ENCODE results near the gene DNM3.
A peak's percentile ranks its signal among the peaks of the same experiment; 100 is the strongest.
"Not testable (repeated sequence)": the region's sequence is repeated elsewhere in the genome, so short reads cannot be mapped to it uniquely, and the experiment has no call there.

The DNM3 gene

DNA sequence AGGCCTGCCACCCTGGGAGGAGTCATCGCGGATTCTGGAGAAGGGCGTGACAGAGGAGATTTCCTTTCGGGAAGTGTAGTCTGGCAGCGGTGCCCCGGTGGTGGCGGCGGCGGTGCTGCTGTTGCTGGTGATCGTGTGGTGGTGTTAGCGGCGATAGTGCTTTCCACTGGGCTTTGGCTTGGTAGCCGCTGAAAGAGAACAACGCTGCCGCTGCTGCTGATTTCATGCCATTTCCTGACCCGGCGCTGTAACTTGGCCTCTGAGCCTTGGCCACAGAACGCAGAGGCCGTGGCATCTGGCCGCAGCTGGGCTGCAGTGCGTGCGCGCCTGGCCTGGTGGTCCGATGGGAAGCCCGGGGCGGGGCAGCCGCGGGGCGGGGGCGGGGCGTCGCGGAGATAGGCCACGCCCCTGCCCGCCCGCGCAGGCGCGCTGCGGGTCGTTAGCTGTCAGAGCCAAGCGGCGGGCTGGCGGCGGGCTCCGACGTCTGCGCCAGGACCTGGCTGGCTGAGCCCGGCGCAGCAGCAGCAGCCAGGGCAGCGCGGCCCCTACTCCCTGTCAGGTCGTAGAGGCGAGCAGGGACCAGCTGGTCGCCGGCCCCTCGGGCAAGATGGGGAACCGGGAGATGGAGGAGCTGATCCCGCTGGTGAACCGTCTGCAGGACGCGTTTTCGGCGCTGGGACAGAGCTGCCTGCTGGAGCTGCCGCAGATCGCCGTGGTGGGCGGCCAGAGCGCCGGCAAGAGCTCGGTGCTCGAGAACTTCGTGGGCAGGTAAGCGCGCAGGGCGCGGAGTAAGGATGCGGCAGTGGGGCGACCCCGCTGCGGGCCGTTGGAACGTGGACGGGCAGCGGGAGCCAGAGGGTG, at the start of gene DNM3:
DNM3 (plus strand) TSS at position 449 of the 861 bp plus-strand sequence; CDS start at position 608, 159 bp downstream.
- Histone ChIP-seq H3K4me3 (peak within 1 kb of the TSS; percentile 61), H3K27me3 (ENCODE audit: low read depth) (peaks cover 6% of the 10 kb centered on the region), H3K9me3 (no peaks in the 10 kb centered on the region), H3K36me3 (replicated peaks) (no peaks in the 10 kb centered on the region), H3K4me1 (peaks cover 5% of the 10 kb centered on the region; the same call in 1 of the 2 replicates)
- in situ Hi-C loops (cut with MboI; ENCODE audit: low sequenced_read_pairs) = no loop called here
- DNase-seq (ENCODE audit: low spot score in 2 of 2) = peak; percentile 66 to 81

DNA sequence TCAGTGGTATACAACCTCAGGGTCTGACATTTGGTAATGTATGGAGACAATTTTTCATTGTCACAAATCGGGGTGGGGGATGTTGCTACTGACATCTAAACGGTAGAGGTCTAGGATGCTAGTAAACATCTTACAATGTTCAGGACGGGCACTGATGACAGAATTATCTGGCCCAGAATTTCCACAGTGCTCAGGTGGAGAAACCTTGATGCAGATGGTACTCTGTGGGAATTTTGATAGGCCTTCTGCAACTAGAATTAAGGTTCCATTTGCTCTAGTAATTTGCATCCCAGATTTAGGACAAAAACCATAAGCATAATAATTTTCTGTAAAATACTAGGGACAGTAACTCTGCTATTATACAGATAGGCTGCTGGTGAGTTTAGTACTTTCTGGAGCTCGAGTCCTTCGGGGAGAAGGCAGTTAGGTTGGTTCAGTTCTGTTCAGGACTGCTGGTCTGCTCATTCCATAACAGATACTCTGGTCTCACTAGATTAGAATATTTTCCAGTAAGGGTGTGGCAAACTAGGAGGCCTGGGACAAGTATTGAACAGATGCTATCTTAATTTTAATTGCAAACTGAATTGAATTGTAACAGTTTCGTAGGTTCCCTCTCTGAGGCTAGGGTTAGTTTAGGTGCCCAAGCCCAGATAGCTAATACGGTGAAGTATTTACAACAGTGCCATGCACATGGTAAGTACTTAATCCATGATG, 48.5 kb upstream of the DNM3 start:
- no peak overlapping the region for H3K4me3 ChIP-seq
- H3K9me3 ChIP-seq = no peaks in the 10 kb centered on the region
- in situ Hi-C loops (cut with MboI; ENCODE audit: low sequenced_read_pairs) = no loop called here
- H3K36me3 ChIP-seq (replicated peaks) = peaks cover 96% of the 10 kb centered on the region
- no peaks in the 10 kb centered on the region for H3K4me1 ChIP-seq
- no peak for DNase-seq (ENCODE audit: low spot score in 2 of 2)
- no peaks in the 10 kb centered on the region for H3K27me3 ChIP-seq (ENCODE audit: low read depth)

DNA sequence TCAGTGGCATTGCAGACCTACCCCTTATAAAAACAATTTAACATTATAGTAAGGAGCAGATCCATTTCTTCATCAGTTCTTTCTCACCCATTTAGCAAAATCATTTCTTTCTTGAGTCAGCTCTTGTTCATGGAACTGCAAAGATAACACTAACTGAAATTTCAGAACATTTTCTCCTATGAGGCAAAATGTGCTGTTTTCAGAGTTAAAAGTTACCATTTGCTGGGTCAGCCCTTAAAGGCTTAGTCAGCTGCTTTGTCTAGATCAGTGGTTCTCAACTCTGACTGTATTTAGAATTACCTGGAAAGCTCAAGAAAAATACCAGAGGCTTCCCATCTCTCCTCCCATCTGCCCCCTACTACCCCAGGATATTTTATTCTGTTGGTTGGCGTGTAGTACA, 47.7 kb upstream of the DNM3 start:
- Histone ChIP-seq H3K4me1 (no peaks in the 10 kb centered on the region), H3K36me3 (replicated peaks) (peaks cover 88% of the 10 kb centered on the region), H3K27me3 (ENCODE audit: low read depth) (no peaks in the 10 kb centered on the region), H3K9me3 (no peaks in the 10 kb centered on the region), H3K4me3 (no peak overlapping the region)
- in situ Hi-C loops (cut with MboI; ENCODE audit: low sequenced_read_pairs) = no loop called here
- DNase-seq (ENCODE audit: low spot score in 2 of 2) = no peak

DNA sequence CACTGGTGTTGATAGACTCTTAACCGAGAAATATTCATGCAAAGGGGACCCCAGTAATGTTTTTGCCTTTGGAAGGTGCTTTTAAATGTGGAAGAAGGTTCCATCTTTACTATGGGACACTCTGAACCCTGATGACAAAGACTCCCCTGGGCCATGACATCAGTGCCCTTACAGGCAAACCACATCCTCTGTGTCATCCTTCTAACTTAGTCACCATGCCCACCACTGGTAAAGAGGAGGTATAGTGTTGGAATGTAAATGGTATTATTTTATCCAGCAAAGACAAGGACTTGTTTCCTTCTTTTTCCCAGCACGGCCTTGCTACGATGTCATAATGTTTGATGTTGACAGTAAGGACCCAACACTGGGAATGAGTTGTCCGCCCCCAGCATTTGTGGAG, 47.2 kb upstream of the DNM3 start:
- H3K36me3 ChIP-seq (replicated peaks) = peaks cover 84% of the 10 kb centered on the region
- DNase-seq (ENCODE audit: low spot score in 2 of 2) = no peak
- H3K4me3 ChIP-seq = no peak overlapping the region
- H3K27me3 ChIP-seq (ENCODE audit: low read depth) = no peaks in the 10 kb centered on the region
- H3K9me3 ChIP-seq = no peaks in the 10 kb centered on the region
- H3K4me1 ChIP-seq = no peaks in the 10 kb centered on the region
- in situ Hi-C loops (cut with MboI; ENCODE audit: low sequenced_read_pairs) = no loop called here

DNA sequence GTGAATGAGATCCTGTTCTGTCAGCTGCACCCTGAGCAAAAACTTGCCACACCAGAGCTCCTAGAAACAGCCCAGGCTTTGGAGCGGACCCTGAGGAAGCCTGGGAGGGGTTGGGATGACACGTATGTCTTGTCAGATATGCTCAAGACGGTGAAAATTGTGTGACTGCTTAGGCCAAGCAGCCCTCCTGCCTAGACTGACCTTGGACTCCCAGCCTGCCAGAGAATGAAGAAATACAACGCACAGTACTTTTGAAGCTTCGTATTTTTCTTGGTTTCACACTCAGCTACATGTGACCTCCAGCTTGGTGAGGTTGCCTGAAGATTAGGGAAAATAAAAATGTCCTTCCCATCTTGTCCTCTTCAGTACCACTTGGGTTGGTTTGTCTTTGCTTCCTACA, 44.7 kb upstream of the DNM3 start:
- no peaks in the 10 kb centered on the region for H3K27me3 ChIP-seq (ENCODE audit: low read depth)
- in situ Hi-C loops (cut with MboI; ENCODE audit: low sequenced_read_pairs) = no loop called here
- no peak for DNase-seq (ENCODE audit: low spot score in 2 of 2)
- no peaks in the 10 kb centered on the region for H3K9me3 ChIP-seq
- no peak overlapping the region for H3K4me3 ChIP-seq
- no peaks in the 10 kb centered on the region; the same call in 1 of the 2 replicates for H3K4me1 ChIP-seq
- peaks cover 61% of the 10 kb centered on the region for H3K36me3 ChIP-seq (replicated peaks)

DNA sequence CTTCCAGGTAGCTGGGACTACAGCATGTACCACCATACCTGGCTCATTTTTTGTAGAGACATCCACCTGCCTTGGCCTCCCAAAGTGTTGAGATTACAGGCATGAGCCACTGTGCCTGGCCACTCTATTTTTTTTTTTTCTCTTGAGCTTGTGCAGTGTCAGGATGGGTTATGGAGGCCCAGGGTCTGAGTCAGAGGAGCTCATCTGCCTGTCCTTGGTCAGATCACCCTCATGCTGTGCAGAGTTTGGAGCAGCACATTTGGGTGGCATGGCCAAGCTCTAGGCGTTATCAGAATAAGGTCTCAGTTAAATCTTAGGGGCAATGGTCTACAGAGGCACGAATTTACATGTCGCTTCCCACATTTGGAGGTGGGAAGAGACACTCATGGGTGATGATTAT, 43.0 kb upstream of the DNM3 start:
- in situ Hi-C loops (cut with MboI; ENCODE audit: low sequenced_read_pairs) = no loop called here
- peaks cover 45% of the 10 kb centered on the region for H3K36me3 ChIP-seq (replicated peaks)
- no peak for DNase-seq (ENCODE audit: low spot score in 2 of 2)
- no peaks in the 10 kb centered on the region for H3K9me3 ChIP-seq
- no peak overlapping the region for H3K4me3 ChIP-seq
- no peaks in the 10 kb centered on the region; the same call in 1 of the 2 replicates for H3K4me1 ChIP-seq
- H3K27me3 ChIP-seq (ENCODE audit: low read depth) = no peaks in the 10 kb centered on the region

DNA sequence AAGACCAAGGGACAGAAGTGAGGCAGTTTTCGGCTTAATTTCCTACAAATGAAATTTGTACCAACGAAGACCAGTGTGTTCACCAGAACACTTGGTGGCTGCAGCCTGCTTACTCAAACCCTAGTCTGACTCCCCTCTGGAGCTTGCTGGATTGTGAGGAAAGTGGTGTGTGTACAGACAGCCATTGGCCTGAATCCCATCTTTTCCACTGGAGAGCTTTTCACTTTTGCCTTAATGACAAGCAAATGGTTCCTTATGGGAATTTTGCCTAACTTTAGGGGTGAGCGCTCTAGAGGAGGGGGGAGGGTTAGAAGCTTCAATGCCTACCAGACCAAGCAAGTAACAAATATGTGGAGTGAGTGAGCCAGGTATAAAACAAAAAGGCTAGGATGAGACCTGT, 42.5 kb upstream of the DNM3 start:
- in situ Hi-C loops (cut with MboI; ENCODE audit: low sequenced_read_pairs) = no loop called here
- no peak for DNase-seq (ENCODE audit: low spot score in 2 of 2)
- H3K4me1 ChIP-seq = no peaks in the 10 kb centered on the region; the same call in 1 of the 2 replicates
- no peaks in the 10 kb centered on the region for H3K27me3 ChIP-seq (ENCODE audit: low read depth)
- H3K9me3 ChIP-seq = no peaks in the 10 kb centered on the region
- H3K4me3 ChIP-seq = no peak overlapping the region
- peaks cover 40% of the 10 kb centered on the region for H3K36me3 ChIP-seq (replicated peaks)

DNA sequence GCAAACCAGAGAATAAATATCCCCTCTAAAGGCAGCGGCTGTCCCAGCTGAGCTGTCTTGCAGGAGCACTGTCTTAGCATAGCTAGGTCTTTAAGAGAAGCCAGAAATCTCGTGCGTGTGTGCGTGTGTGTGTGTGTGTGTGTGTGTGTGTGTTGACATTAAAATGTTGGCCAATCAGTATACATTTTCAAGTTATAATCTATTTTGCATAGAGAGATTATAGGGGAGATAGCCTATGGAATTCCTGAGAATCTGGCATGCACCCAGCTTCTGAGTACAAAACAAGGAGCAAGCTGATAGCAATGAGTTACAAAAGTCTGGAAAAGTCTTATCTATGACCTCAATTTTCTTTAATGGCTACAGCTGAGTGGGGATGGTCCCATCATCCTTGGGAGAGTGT, 42.1 kb upstream of the DNM3 start:
- Histone ChIP-seq H3K27me3 (ENCODE audit: low read depth) (no peaks in the 10 kb centered on the region), H3K9me3 (no peaks in the 10 kb centered on the region), H3K4me1 (no peaks in the 10 kb centered on the region; the same call in 1 of the 2 replicates), H3K36me3 (replicated peaks) (peaks cover 36% of the 10 kb centered on the region), H3K4me3 (no peak overlapping the region)
- in situ Hi-C loops (cut with MboI; ENCODE audit: low sequenced_read_pairs) = no loop called here
- DNase-seq (ENCODE audit: low spot score in 2 of 2) = no peak

DNA sequence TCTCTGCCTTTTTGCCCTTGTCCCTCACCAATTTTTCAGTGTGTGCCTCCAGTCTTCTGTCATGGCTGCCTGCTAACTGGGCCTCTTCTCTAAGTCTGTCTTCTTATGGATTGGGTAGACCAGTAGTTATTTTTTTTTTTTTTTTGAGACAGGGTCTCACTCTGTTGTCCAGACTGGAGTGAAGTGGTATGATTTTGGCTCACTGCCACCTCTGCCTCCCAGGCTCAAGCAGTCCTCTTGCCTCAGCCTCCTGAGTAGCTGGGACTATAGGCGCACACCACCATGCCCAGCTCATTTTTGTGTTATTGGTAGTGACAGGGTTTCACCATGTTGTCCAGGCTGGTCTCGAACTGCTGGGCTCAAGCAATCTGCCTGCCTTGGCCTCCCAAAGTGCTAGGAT, 41.6 kb upstream of the DNM3 start:
- peaks cover 31% of the 10 kb centered on the region for H3K36me3 ChIP-seq (replicated peaks)
- H3K27me3 ChIP-seq (ENCODE audit: low read depth); H3K4me3 ChIP-seq; H3K9me3 ChIP-seq; DNase-seq (ENCODE audit: low spot score in 2 of 2); H3K4me1 ChIP-seq: not testable (repeated sequence)
- in situ Hi-C loops (cut with MboI; ENCODE audit: low sequenced_read_pairs) = loop anchor here (10.0 kb wide), 1 partner anchor 185 kb away; no protein-coding TSS in a partner anchor

DNA sequence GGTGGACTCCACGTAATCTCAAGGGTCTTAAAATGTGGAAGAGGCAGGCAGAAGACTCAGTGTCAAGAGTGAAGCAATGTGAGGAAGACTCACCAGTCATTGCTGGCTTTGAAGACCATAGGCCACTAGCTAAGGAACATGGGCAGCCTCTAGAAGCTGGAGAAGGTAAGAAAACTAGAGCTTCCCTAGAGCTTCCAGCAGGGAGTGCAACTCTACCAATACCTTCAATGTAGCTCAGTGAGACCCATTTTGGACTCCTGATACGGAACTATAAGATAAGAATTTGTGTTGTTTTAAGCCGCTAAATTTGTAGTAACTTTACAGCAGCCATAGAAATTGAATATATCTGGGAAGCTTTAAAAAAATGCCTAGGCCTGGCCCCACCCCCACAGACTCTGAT, 41.0 kb upstream of the DNM3 start:
- Histone ChIP-seq H3K9me3 (no peaks in the 10 kb centered on the region), H3K4me1 (no peaks in the 10 kb centered on the region; the same call in 1 of the 2 replicates), H3K36me3 (replicated peaks) (peaks cover 25% of the 10 kb centered on the region), H3K4me3 (no peak overlapping the region), H3K27me3 (ENCODE audit: low read depth) (no peaks in the 10 kb centered on the region)
- DNase-seq (ENCODE audit: low spot score in 2 of 2) = no peak
- in situ Hi-C loops (cut with MboI; ENCODE audit: low sequenced_read_pairs) = loop anchor here (10.0 kb wide), 1 partner anchor 184 kb away; no protein-coding TSS in a partner anchor

DNA sequence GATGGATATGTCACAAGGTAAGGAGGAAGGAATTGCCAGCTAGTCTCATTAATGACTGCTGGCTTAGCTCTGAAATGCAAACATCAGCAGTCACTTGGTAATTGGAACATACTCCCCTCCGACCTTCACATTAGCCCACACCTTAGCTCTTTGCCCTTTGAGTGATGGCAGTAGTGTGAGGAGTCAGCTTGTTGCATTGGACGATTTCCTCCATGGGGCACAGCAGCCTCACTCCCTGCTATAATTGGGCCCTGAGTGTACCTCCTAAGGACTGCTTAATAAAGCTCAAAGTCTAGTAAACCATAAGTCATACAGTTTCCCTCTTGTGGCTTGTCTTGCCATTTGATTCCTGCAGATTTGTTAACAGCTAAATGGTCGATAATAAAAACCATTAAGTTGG, 40.4 kb upstream of the DNM3 start:
- Histone ChIP-seq H3K4me1 (no peaks in the 10 kb centered on the region; the same call in 1 of the 2 replicates), H3K9me3 (no peaks in the 10 kb centered on the region), H3K4me3 (no peak overlapping the region), H3K27me3 (ENCODE audit: low read depth) (no peaks in the 10 kb centered on the region), H3K36me3 (replicated peaks) (peaks cover 20% of the 10 kb centered on the region)
- DNase-seq (ENCODE audit: low spot score in 2 of 2) = no peak
- in situ Hi-C loops (cut with MboI; ENCODE audit: low sequenced_read_pairs) = loop anchor here (10.0 kb wide), 1 partner anchor 184 kb away; no protein-coding TSS in a partner anchor

DNA sequence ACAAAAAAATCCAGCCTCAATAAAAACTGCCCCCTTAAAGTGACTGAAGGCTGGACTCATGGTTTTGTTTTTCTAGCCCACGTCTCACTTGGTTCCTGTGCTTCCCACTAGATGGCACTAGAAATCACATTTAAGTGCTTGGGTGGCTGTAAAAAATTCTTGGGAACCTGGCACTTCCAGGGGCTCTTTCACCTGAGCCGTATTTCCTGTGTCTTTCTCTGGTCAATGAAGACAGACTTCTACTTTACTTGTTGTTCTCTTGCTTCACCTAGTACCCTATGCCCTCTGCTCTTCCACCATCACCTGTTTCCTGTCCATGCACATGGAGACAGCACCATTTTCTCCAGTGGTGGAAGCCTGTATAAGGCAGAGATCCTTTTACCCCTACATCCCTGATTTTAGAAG, 39.8 kb upstream of the DNM3 start:
- in situ Hi-C loops (cut with MboI; ENCODE audit: low sequenced_read_pairs) = loop anchor here (10.0 kb wide), 1 partner anchor 183 kb away; no protein-coding TSS in a partner anchor
- H3K9me3 ChIP-seq = no peaks in the 10 kb centered on the region
- no peak overlapping the region for H3K4me3 ChIP-seq
- H3K27me3 ChIP-seq (ENCODE audit: low read depth) = no peaks in the 10 kb centered on the region
- DNase-seq (ENCODE audit: low spot score in 2 of 2) = peak; percentile 51 to 68
- H3K36me3 ChIP-seq (replicated peaks) = peaks cover 13% of the 10 kb centered on the region
- no peaks in the 10 kb centered on the region; the same call in 1 of the 2 replicates for H3K4me1 ChIP-seq

DNA sequence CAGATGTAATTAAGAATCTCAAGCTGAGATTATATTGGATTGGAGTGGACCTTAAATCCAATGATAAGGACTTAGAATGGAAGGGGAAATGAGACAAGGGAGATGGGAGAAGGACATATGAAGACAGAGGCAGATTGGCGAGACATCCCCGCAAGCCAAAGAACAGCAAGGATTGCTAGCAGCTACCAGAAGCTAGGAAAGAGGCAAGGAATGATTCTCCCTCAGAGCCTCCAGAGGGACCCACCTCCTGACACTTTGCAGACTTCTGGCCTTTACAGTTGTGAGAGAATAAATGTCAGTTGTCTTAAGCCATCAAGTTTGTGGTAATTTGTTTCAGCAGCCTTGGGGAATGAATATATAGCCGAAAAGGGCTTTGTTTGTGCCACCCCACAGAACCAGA, 39.1 kb upstream of the DNM3 start:
- in situ Hi-C loops (cut with MboI; ENCODE audit: low sequenced_read_pairs) = loop anchor here (10.0 kb wide), 1 partner anchor 183 kb away; no protein-coding TSS in a partner anchor
- Histone ChIP-seq H3K27me3 (ENCODE audit: low read depth) (no peaks in the 10 kb centered on the region), H3K4me1 (no peaks in the 10 kb centered on the region; the same call in 1 of the 2 replicates), H3K4me3 (no peak overlapping the region), H3K9me3 (no peaks in the 10 kb centered on the region), H3K36me3 (replicated peaks) (peaks cover 6% of the 10 kb centered on the region; the same call in 1 of the 2 replicates)
- no peak for DNase-seq (ENCODE audit: low spot score in 2 of 2)

DNA sequence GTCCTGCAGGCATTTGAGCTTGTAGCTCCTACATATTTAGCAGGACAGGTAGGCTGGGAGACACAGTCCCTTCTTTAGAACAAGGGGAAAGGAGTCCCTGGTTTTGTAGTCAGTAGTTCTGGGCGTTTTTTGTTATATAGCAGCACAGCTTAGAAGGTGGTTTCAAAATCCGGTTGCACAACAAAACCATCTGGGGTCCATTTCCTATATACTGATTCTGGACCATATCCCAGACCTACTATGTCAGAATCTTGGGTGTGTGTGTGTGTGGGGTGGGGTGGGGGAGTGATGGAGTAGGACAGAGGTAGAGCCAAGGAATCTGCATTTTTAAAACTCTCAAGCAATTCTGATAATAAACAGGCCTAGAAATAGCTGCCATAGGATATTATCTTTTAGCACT, 38.3 kb upstream of the DNM3 start:
- Histone ChIP-seq H3K9me3 (no peaks in the 10 kb centered on the region), H3K4me1 (no peaks in the 10 kb centered on the region; the same call in 1 of the 2 replicates), H3K36me3 (replicated peaks) (no peaks in the 10 kb centered on the region), H3K4me3 (no peak overlapping the region), H3K27me3 (ENCODE audit: low read depth) (no peaks in the 10 kb centered on the region)
- in situ Hi-C loops (cut with MboI; ENCODE audit: low sequenced_read_pairs) = loop anchor here (10.0 kb wide), 1 partner anchor 182 kb away; no protein-coding TSS in a partner anchor
- DNase-seq (ENCODE audit: low spot score in 2 of 2) = no peak

Data from HAP-1 (cell line).